K562 (cell line): ENCODE data around the gene PI4K2A. TPM values are rescaled to one million over a fixed set of nuclear protein-coding genes. Genes with fewer than 3 reads are reported as not detected.

Experiments
- C11orf30 ChIP-seq: fragments of 450-650 bp; IDR thresholded peaks from 2 replicates; pipeline ENCODE4 v1.6.1; 2016; ENCODE audit warnings: low read depth, mild to moderate bottlenecking
- DIDO1 ChIP-seq: fragments of 450-650 bp; IDR thresholded peaks from 2 replicates; pipeline ENCODE4 v1.6.1; 2016; ENCODE audit warnings: low read depth, missing biosample characterization, missing genetic modification characterization
- ELF4 ChIP-seq: fragments of 450-650 bp; formaldehyde crosslinking; IDR thresholded peaks from 2 replicates; pipeline ENCODE4 v1.4.0; 2022; ENCODE audit warnings: missing genetic modification characterization
- ILF3 ChIP-seq: fragments of 450-650 bp; IDR thresholded peaks from 2 replicates; pipeline ENCODE4 v1.6.1; 2018; ENCODE audit warnings: antibody characterized with exemption, mild to moderate bottlenecking, moderate library complexity, borderline replicate concordance
- KDM5B ChIP-seq: fragments of 200-600 bp; sonication (generic); IDR thresholded peaks from 2 replicates; pipeline ENCODE4 v1.6.1; 2012; ENCODE audit warnings: low read depth, mild to moderate bottlenecking, moderate library complexity, low read length, control low read depth, inconsistent platforms; ENCODE audit not compliant: insufficient replicate concordance
- NR2C1 ChIP-seq, 2 experiments: fragments of 450-650 bp; IDR thresholded peaks; 2 replicates each; pipeline ENCODE4 v1.6.1; 2017; ENCODE audit warnings: mild to moderate bottlenecking in 2 of 2, antibody characterized with exemption in 1 of 2, inconsistent platforms in 1 of 2, missing compliant biosample characterization in 1 of 2, missing genetic modification characterization in 1 of 2
- NR4A1 ChIP-seq, 2 experiments: fragments of 250-450 bp in 1 of 2; fragments of 450-650 bp in 1 of 2; sonication (Bioruptor Pico) in 1 of 2; IDR thresholded peaks; 2 replicates each; pipeline versions ENCODE4 v1.4.0 to v1.6.1; 2016 to 2020; ENCODE audit warnings: mild to moderate bottlenecking in 2 of 2, missing compliant biosample characterization in 1 of 2, missing genetic modification characterization in 1 of 2, moderate library complexity in 1 of 2
- PHF21A ChIP-seq: fragments of 450-650 bp; IDR thresholded peaks from 2 replicates; pipeline ENCODE4 v1.6.1; 2017; ENCODE audit warnings: low read depth, borderline replicate concordance
- PHF8 ChIP-seq: fragments of 200-600 bp; sonication (generic); IDR thresholded peaks from 2 replicates; pipeline ENCODE4 v1.6.1; 2012; ENCODE audit warnings: mixed run types, mild to moderate bottlenecking, inconsistent platforms, low read length, moderate library complexity, borderline replicate concordance
- POLR2G ChIP-seq: fragments of 200-400 bp; formaldehyde crosslinking; IDR thresholded peaks from 2 replicates; pipeline ENCODE4 v1.6.1; 2017; ENCODE audit warnings: low read depth, mild to moderate bottlenecking, antibody characterized with exemption, low read length, moderate library complexity
- RBFOX2 ChIP-seq: fragments of 200-400 bp; formaldehyde crosslinking; IDR thresholded peaks from 2 replicates; pipeline ENCODE4 v1.6.1; 2017; ENCODE audit warnings: low read depth, mild to moderate bottlenecking, low read length, moderate library complexity
- SIN3B ChIP-seq: fragments of 450-650 bp; IDR thresholded peaks from 2 replicates; pipeline ENCODE4 v1.6.1; 2017; ENCODE audit warnings: low read depth, mild to moderate bottlenecking, moderate library complexity
- SPI1 ChIP-seq: IDR thresholded peaks from 2 replicates; pipeline ENCODE4 v1.6.1; 2011; ENCODE audit warnings: low read depth, low read length, control low read depth, borderline replicate concordance
- SREBF2 ChIP-seq: sonication (generic); formaldehyde crosslinking; IDR thresholded peaks from 2 replicates; pipeline ENCODE4 v1.4.0; 2020; ENCODE audit warnings: mild to moderate bottlenecking, missing genetic modification reagents
- STAG1 ChIP-seq: sonication (generic); formaldehyde crosslinking; IDR thresholded peaks from 2 replicates; pipeline ENCODE4 v1.5.0; 2020; ENCODE audit warnings: missing genetic modification reagents, borderline replicate concordance
- STAT6 ChIP-seq: sonication (generic); formaldehyde crosslinking; IDR thresholded peaks from 2 replicates; pipeline ENCODE4 v1.8.1; 2023; ENCODE audit warnings: mild to moderate bottlenecking, missing genetic modification reagents
- U2AF2 ChIP-seq: fragments of 200-400 bp; formaldehyde crosslinking; optimal IDR thresholded peaks from 2 replicates; pipeline ENCODE3; 2017; ENCODE audit warnings: low read depth, mild to moderate bottlenecking, low read length
- ZC3H4 ChIP-seq: sonication (generic); formaldehyde crosslinking; IDR thresholded peaks from 2 replicates; pipeline ENCODE4 v1.9.0; 2021; ENCODE audit warnings: missing genetic modification reagents, borderline replicate concordance
- ZNF121 ChIP-seq: sonication (generic); formaldehyde crosslinking; conservative IDR thresholded peaks from 2 replicates; pipeline ENCODE4 v1.8.0; 2022; ENCODE audit warnings: missing genetic modification reagents
- ZNF282 ChIP-seq: sonication (generic); formaldehyde crosslinking; IDR thresholded peaks from 2 replicates; pipeline ENCODE4 v1.8.1; 2023; ENCODE audit warnings: missing genetic modification reagents
- polyA plus RNA-seq, 8 experiments: library from polyadenylated mRNA; depleted of rRNA in 4 of 8; stranded (reverse) in 5 of 8; unstranded in 3 of 8; fragments of >200 nt; fragmentation: Nextera tagmentation in 2 of 8; fragmentation: Illumina TruSeq in 1 of 8; extraction: Ambion mirVana in 2 of 8; extraction: Trizol in 1 of 8; gene quantifications; 2 replicates each; pipeline versions ENCODE4 v1.2.1 to v1.2.3, GENCODE V29; 2011 to 2014; ENCODE audit warnings: inconsistent platforms in 1 of 8, missing spikeins in 1 of 8
- total RNA-seq, 7 experiments: library from RNA; depleted of rRNA in 6 of 7; stranded (reverse); fragments of >200 nt in 6 of 7; fragmentation: Illumina TruSeq in 2 of 7; extraction: Trizol in 2 of 7; gene quantifications; 2 replicates each; pipeline versions ENCODE4 v1.2.1 to v1.2.3, GENCODE V29; 2011 to 2021; ENCODE audit warnings: low replicate concordance in 1 of 7
- TF ChIP-seq, protein P1 (sequence below): fragments of 450-650 bp; IDR thresholded peaks from 2 replicates; pipeline ENCODE4 v1.6.1; 2016; ENCODE audit warnings: mild to moderate bottlenecking
- TF ChIP-seq, protein P2 (sequence below): sonication (generic); formaldehyde crosslinking; IDR thresholded peaks from 2 replicates; pipeline ENCODE4 v1.9.0; 2022; ENCODE audit warnings: mild to moderate bottlenecking, missing genetic modification reagents

PI4K2A gene
- total and polyA plus RNA-seq, 9 of the 15 experiments (the other 6 are each of a cell fraction or from before 2014, with no cell fraction given), result 4.4 to 28.4 (median 16.5) TPM

DNA sequence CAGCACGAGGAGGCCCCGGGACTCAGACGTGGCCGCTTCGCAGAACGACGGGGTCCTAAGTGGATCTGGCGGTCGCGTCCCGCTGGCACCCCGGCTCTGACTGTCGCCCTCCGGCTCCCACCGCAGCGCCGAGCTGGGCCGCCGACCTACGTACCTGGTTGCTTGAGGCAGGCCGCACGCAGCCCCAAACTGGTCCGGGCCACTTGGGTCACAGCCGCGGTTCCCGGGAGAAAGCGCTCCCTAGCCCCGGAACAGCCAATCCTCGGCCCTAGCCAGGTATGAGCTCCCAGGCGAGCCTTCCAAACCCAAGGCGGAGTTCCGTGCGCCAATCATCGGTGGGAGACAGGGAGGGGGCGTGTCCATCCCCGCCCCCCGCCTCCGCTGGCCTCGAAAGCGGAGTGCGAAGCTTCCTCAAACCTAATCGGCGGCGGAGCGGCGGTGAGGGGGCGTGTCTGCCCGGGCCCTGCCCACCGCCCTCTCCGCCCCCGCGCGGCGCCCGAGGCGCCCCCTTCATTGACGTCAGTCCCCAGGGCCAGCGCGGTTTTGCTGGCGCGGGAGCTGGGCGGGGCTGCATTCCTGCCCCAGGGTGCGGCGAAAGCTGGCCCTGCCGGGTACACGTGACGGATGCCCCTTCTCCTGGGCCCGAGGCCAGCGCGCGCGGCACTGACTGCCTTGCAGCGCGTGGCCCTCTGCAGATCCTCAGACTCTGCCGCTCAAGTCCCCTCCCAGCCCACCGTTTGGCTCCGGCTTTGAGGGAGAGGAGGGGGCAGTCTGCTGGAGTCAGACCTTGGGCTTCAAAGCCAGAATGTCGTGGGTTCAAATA is 46.7 kb downstream of the PI4K2A start, which contains the start of gene AVPI1 (continued):
- TF ChIP-seq, protein P1, sequence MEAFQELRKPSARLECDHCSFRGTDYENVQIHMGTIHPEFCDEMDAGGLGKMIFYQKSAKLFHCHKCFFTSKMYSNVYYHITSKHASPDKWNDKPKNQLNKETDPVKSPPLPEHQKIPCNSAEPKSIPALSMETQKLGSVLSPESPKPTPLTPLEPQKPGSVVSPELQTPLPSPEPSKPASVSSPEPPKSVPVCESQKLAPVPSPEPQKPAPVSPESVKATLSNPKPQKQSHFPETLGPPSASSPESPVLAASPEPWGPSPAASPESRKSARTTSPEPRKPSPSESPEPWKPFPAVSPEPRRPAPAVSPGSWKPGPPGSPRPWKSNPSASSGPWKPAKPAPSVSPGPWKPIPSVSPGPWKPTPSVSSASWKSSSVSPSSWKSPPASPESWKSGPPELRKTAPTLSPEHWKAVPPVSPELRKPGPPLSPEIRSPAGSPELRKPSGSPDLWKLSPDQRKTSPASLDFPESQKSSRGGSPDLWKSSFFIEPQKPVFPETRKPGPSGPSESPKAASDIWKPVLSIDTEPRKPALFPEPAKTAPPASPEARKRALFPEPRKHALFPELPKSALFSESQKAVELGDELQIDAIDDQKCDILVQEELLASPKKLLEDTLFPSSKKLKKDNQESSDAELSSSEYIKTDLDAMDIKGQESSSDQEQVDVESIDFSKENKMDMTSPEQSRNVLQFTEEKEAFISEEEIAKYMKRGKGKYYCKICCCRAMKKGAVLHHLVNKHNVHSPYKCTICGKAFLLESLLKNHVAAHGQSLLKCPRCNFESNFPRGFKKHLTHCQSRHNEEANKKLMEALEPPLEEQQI, result no peak
- TF ChIP-seq NR2C1 (IDR thresholded peaks at IDR 0.05), result no peak
- no peak for TF ChIP-seq NR2C1 (tag; IDR thresholded peaks at IDR 0.05)
- TF ChIP-seq STAG1 (CRISPR knock-in tag), result no peak
- TF ChIP-seq ZNF121 (CRISPR knock-in tag), result no peak; the same call in 1 of the 2 replicates
- TF ChIP-seq PHF21A, result no peak
- TF ChIP-seq U2AF2, result no peak
- peak; percentile 77; the same call in 1 of the 2 replicates for TF ChIP-seq PHF8
- TF ChIP-seq SREBF2 (CRISPR knock-in tag), result no peak
- TF ChIP-seq ZC3H4 (CRISPR knock-in tag), result no peak
- no peak for TF ChIP-seq STAT6 (CRISPR knock-in tag)
- peak; percentile 89 for TF ChIP-seq POLR2G
- TF ChIP-seq, protein P2, sequence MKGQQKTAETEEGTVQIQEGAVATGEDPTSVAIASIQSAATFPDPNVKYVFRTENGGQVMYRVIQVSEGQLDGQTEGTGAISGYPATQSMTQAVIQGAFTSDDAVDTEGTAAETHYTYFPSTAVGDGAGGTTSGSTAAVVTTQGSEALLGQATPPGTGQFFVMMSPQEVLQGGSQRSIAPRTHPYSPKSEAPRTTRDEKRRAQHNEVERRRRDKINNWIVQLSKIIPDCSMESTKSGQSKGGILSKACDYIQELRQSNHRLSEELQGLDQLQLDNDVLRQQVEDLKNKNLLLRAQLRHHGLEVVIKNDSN, result peak; percentile 93
- no peak for TF ChIP-seq ELF4 (CRISPR knock-in tag)
- no peak; the same call in 1 of the 2 replicates for TF ChIP-seq SIN3B
- TF ChIP-seq C11orf30, result peak; percentile 22; the same call in 1 of the 2 replicates
- TF ChIP-seq RBFOX2, result peak; percentile 89
- peak; percentile 66 for TF ChIP-seq KDM5B
- TF ChIP-seq ZNF282 (CRISPR knock-in tag), result no peak
- TF ChIP-seq SPI1, result no peak
- peak; percentile 62; the same call in 1 of the 2 replicates for TF ChIP-seq NR4A1 (CRISPR knock-in tag; IDR thresholded peaks at IDR 0.05)
- no peak for TF ChIP-seq NR4A1 (tag; IDR thresholded peaks at IDR 0.05)
- no peak for TF ChIP-seq DIDO1
- no peak for TF ChIP-seq ILF3
